GM23338 (cell line): ENCODE data around the gene AHNAK. TPM values are rescaled to one million over a fixed set of nuclear protein-coding genes. Genes with fewer than 3 reads are reported as not detected.
A peak's percentile ranks its signal among the peaks of the same experiment; 100 is the strongest.

ENCODE experiments used
- ATAC-seq: fragments of 200-7000 bp; cut with Tn5 transposase; 3 replicates; pipeline ENCODE4 v1.9.1; 2020
- DNase-seq: peaks from one replicate; pipeline ENCODE4 v3.0.0-alpha.2; 2015; ENCODE audit warnings: low spot score
- H2AFZ ChIP-seq: fragments of 200-600 bp; sonication (generic); 2 replicates; pipeline ENCODE4 v1.8.0; 2016; ENCODE audit warnings: antibody characterized with exemption, mild to moderate bottlenecking, moderate library complexity
- H3F3A ChIP-seq: fragments of 200-600 bp; sonication (generic); replicated peaks from 2 replicates; pipeline ENCODE4 v1.8.0; 2017; ENCODE audit warnings: antibody characterized with exemption, mixed run types, low read depth
- H3K27ac ChIP-seq: fragments of 200-600 bp; sonication (generic); 2 replicates; pipeline ENCODE4 v1.6.1; 2016; ENCODE audit warnings: low read depth
- H3K27me3 ChIP-seq: fragments of 200-600 bp; sonication (generic); 2 replicates; pipeline ENCODE4 v1.8.0; 2016; ENCODE audit warnings: mild to moderate bottlenecking, mixed run types, moderate library complexity; ENCODE audit not compliant: insufficient read depth
- H3K36me3 ChIP-seq: fragments of 200-600 bp; sonication (generic); 2 replicates; pipeline ENCODE4 v1.8.0; 2016; ENCODE audit warnings: mild to moderate bottlenecking; ENCODE audit not compliant: insufficient read depth
- H3K4me1 ChIP-seq: fragments of 200-600 bp; sonication (generic); 2 replicates; pipeline ENCODE4 v1.8.0; 2016; ENCODE audit warnings: mild to moderate bottlenecking, moderate library complexity; ENCODE audit not compliant: insufficient read depth
- H3K4me2 ChIP-seq: fragments of 200-600 bp; sonication (generic); 2 replicates; pipeline ENCODE4 v1.7.1; 2017; ENCODE audit warnings: mixed run types
- H3K4me3 ChIP-seq: fragments of 200-600 bp; sonication (generic); 2 replicates; pipeline ENCODE4 v1.6.1; 2016; ENCODE audit warnings: mixed run types
- H3K79me2 ChIP-seq: fragments of 200-600 bp; sonication (generic); replicated peaks from 2 replicates; pipeline ENCODE4 v1.8.0; 2017; ENCODE audit warnings: mild to moderate bottlenecking; ENCODE audit not compliant: insufficient read depth
- H3K9me2 ChIP-seq: fragments of 200-600 bp; sonication (generic); 2 replicates; pipeline ENCODE4 v1.8.0; 2017; ENCODE audit not compliant: insufficient read depth
- H4K20me1 ChIP-seq: fragments of 200-600 bp; sonication (generic); replicated peaks from 2 replicates; pipeline ENCODE4 v1.8.0; 2017; ENCODE audit warnings: mild to moderate bottlenecking; ENCODE audit not compliant: insufficient read depth
- H3K27ac Mint-ChIP-seq: 2 replicates; pipeline ENCODE4 v1.8.0; 2020; ENCODE audit warnings: inconsistent platforms, mild to moderate bottlenecking, moderate library complexity, mixed read lengths
- H3K27me3 Mint-ChIP-seq: 3 replicates; pipeline ENCODE4 v1.8.0; 2022; ENCODE audit warnings: low read depth, mild to moderate bottlenecking, moderate library complexity, mixed read lengths, inconsistent platforms; ENCODE audit not compliant: insufficient read depth, poor library complexity
- H3K36me3 Mint-ChIP-seq: 3 replicates; pipeline ENCODE4 v1.8.0; 2021; ENCODE audit warnings: low read depth, mild to moderate bottlenecking, inconsistent platforms, moderate library complexity, mixed read lengths
- H3K4me1 Mint-ChIP-seq: 3 replicates; pipeline ENCODE4 v1.8.0; 2020; ENCODE audit warnings: mild to moderate bottlenecking, inconsistent platforms, mixed read lengths
- H3K4me3 Mint-ChIP-seq: 3 replicates; pipeline ENCODE4 v1.8.0; 2021; ENCODE audit warnings: moderate library complexity, mild to moderate bottlenecking, inconsistent platforms, mixed read lengths
- H3K9me3 Mint-ChIP-seq: 3 replicates; pipeline ENCODE4 v1.8.0; 2020; ENCODE audit warnings: moderate library complexity, mild to moderate bottlenecking, inconsistent platforms, mixed read lengths
- CREB1 ChIP-seq: fragments of 250-450 bp; sonication (Bioruptor Pico); IDR thresholded peaks from 2 replicates; pipeline ENCODE4 v1.5.0; 2020; ENCODE audit warnings: low read depth, mild to moderate bottlenecking, moderate library complexity
- EZH2 ChIP-seq: fragments of 200-600 bp; sonication (generic); IDR thresholded peaks from one replicate; pipeline ENCODE4 v1.8.0; 2017; ENCODE audit warnings: antibody characterized with exemption, mild to moderate bottlenecking, low read depth; ENCODE audit not compliant: unreplicated experiment
- JUNB ChIP-seq: IDR thresholded peaks from one replicate; pipeline ENCODE4 v1.6.1; 2016; ENCODE audit warnings: antibody characterized with exemption; ENCODE audit not compliant: unreplicated experiment
- NANOG ChIP-seq: IDR thresholded peaks from 2 replicates; pipeline ENCODE4 v1.6.1; 2016; ENCODE audit warnings: antibody characterized with exemption, borderline replicate concordance
- STAT1 ChIP-seq: IDR thresholded peaks from one replicate; pipeline ENCODE4 v1.6.1; 2016; ENCODE audit warnings: antibody characterized with exemption; ENCODE audit not compliant: unreplicated experiment
- ZNF114 ChIP-seq: fragments of 250-450 bp; sonication (Bioruptor Pico); IDR thresholded peaks from 2 replicates; pipeline ENCODE4 v1.5.0; 2020; ENCODE audit warnings: mild to moderate bottlenecking, moderate library complexity
- ZNF331 ChIP-seq: fragments of 250-450 bp; sonication (Bioruptor Pico); IDR thresholded peaks from 2 replicates; pipeline ENCODE4 v1.5.0; 2020; ENCODE audit warnings: low read depth, mild to moderate bottlenecking, moderate library complexity
- polyA plus RNA-seq: library from polyadenylated mRNA; unstranded; fragments of >200 nt; fragmentation: Nextera tagmentation; extraction: Ambion mirVana; gene quantifications from 2 replicates; pipeline ENCODE4 v1.2.1, GENCODE V29; 2016
- total RNA-seq: library from RNA; depleted of rRNA; stranded (reverse); fragments of >200 nt; shearing (Covaris generic); gene quantifications from 2 replicates; pipeline ENCODE4 v1.2.3, GENCODE V29; 2014
- TF ChIP-seq, protein P1 (sequence below): IDR thresholded peaks from one replicate; pipeline ENCODE4 v1.6.1; 2018; ENCODE audit warnings: antibody characterized with exemption; ENCODE audit not compliant: unreplicated experiment
- TF ChIP-seq, protein P2 (sequence below), 2 experiments: fragments of 200-600 bp in 1 of 2; sonication (generic) in 1 of 2; conservative IDR thresholded peaks; 2 replicates each; pipeline versions ENCODE4 v1.5.1 to v1.6.1; 2016 to 2017; ENCODE audit warnings: antibody characterized with exemption in 2 of 2, low read depth in 2 of 2, mild to moderate bottlenecking in 2 of 2, moderate library complexity in 1 of 2
- TF ChIP-seq, protein P3 (sequence below): fragments of 250-450 bp; sonication (Bioruptor Pico); IDR thresholded peaks from 2 replicates; pipeline ENCODE4 v1.5.0; 2020; ENCODE audit warnings: mild to moderate bottlenecking, moderate library complexity

AHNAK gene
- total and polyA plus RNA-seq, 2 experiments from 2014 or later, result 0.91 to 2.1 TPM

GRCh38 chr11:62573006-62573591, 26.5 kb upstream of the AHNAK start:
- ATAC-seq (peak; percentile 2; the same call in 2 of the 3 replicates), DNase-seq (peak; percentile 26)
- Mint-ChIP-seq H3K9me3 (no peaks in the 10 kb centered on the region; the same call in 2 of the 3 replicates), H3K27me3 (peaks cover 18% of the 10 kb centered on the region), H3K4me1 (peaks cover 33% of the 10 kb centered on the region), H3K4me3 (peak overlapping the region; percentile 99), H3K36me3 (peaks cover 75% of the 10 kb centered on the region), H3K27ac (peak overlapping the region; percentile 99)
- Histone ChIP-seq H3K4me1 (peaks cover 24% of the 10 kb centered on the region), H3K79me2 (peaks cover 55% of the 10 kb centered on the region), H3K4me2 (peak overlapping the region; percentile 99), H3K36me3 (peaks cover 46% of the 10 kb centered on the region), H3K4me3 (peak overlapping the region; percentile 79), H3K27me3 (no peaks in the 10 kb centered on the region), H3F3A (peaks cover 57% of the 10 kb centered on the region), H4K20me1 (peaks cover 48% of the 10 kb centered on the region), H3K9me2 (no peaks in the 10 kb centered on the region), H2AFZ (no peak overlapping the region), H3K27ac (peak overlapping the region; percentile 7)
- no peak for TF ChIP-seq JUNB
- TF ChIP-seq STAT1, result no peak
- TF ChIP-seq, protein P1, sequence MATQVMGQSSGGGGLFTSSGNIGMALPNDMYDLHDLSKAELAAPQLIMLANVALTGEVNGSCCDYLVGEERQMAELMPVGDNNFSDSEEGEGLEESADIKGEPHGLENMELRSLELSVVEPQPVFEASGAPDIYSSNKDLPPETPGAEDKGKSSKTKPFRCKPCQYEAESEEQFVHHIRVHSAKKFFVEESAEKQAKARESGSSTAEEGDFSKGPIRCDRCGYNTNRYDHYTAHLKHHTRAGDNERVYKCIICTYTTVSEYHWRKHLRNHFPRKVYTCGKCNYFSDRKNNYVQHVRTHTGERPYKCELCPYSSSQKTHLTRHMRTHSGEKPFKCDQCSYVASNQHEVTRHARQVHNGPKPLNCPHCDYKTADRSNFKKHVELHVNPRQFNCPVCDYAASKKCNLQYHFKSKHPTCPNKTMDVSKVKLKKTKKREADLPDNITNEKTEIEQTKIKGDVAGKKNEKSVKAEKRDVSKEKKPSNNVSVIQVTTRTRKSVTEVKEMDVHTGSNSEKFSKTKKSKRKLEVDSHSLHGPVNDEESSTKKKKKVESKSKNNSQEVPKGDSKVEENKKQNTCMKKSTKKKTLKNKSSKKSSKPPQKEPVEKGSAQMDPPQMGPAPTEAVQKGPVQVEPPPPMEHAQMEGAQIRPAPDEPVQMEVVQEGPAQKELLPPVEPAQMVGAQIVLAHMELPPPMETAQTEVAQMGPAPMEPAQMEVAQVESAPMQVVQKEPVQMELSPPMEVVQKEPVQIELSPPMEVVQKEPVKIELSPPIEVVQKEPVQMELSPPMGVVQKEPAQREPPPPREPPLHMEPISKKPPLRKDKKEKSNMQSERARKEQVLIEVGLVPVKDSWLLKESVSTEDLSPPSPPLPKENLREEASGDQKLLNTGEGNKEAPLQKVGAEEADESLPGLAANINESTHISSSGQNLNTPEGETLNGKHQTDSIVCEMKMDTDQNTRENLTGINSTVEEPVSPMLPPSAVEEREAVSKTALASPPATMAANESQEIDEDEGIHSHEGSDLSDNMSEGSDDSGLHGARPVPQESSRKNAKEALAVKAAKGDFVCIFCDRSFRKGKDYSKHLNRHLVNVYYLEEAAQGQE, result no peak
- TF ChIP-seq ZNF114 (CRISPR knock-in tag), result no peak
- no peak for TF ChIP-seq EZH2
- TF ChIP-seq NANOG, result no peak
- TF ChIP-seq, protein P2, sequence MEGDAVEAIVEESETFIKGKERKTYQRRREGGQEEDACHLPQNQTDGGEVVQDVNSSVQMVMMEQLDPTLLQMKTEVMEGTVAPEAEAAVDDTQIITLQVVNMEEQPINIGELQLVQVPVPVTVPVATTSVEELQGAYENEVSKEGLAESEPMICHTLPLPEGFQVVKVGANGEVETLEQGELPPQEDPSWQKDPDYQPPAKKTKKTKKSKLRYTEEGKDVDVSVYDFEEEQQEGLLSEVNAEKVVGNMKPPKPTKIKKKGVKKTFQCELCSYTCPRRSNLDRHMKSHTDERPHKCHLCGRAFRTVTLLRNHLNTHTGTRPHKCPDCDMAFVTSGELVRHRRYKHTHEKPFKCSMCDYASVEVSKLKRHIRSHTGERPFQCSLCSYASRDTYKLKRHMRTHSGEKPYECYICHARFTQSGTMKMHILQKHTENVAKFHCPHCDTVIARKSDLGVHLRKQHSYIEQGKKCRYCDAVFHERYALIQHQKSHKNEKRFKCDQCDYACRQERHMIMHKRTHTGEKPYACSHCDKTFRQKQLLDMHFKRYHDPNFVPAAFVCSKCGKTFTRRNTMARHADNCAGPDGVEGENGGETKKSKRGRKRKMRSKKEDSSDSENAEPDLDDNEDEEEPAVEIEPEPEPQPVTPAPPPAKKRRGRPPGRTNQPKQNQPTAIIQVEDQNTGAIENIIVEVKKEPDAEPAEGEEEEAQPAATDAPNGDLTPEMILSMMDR (conservative IDR thresholded peaks at IDR 0.05; ENCODE audit: low read depth in 2 of 2), result no peak
- TF ChIP-seq CREB1, result no peak
- TF ChIP-seq, protein P3, sequence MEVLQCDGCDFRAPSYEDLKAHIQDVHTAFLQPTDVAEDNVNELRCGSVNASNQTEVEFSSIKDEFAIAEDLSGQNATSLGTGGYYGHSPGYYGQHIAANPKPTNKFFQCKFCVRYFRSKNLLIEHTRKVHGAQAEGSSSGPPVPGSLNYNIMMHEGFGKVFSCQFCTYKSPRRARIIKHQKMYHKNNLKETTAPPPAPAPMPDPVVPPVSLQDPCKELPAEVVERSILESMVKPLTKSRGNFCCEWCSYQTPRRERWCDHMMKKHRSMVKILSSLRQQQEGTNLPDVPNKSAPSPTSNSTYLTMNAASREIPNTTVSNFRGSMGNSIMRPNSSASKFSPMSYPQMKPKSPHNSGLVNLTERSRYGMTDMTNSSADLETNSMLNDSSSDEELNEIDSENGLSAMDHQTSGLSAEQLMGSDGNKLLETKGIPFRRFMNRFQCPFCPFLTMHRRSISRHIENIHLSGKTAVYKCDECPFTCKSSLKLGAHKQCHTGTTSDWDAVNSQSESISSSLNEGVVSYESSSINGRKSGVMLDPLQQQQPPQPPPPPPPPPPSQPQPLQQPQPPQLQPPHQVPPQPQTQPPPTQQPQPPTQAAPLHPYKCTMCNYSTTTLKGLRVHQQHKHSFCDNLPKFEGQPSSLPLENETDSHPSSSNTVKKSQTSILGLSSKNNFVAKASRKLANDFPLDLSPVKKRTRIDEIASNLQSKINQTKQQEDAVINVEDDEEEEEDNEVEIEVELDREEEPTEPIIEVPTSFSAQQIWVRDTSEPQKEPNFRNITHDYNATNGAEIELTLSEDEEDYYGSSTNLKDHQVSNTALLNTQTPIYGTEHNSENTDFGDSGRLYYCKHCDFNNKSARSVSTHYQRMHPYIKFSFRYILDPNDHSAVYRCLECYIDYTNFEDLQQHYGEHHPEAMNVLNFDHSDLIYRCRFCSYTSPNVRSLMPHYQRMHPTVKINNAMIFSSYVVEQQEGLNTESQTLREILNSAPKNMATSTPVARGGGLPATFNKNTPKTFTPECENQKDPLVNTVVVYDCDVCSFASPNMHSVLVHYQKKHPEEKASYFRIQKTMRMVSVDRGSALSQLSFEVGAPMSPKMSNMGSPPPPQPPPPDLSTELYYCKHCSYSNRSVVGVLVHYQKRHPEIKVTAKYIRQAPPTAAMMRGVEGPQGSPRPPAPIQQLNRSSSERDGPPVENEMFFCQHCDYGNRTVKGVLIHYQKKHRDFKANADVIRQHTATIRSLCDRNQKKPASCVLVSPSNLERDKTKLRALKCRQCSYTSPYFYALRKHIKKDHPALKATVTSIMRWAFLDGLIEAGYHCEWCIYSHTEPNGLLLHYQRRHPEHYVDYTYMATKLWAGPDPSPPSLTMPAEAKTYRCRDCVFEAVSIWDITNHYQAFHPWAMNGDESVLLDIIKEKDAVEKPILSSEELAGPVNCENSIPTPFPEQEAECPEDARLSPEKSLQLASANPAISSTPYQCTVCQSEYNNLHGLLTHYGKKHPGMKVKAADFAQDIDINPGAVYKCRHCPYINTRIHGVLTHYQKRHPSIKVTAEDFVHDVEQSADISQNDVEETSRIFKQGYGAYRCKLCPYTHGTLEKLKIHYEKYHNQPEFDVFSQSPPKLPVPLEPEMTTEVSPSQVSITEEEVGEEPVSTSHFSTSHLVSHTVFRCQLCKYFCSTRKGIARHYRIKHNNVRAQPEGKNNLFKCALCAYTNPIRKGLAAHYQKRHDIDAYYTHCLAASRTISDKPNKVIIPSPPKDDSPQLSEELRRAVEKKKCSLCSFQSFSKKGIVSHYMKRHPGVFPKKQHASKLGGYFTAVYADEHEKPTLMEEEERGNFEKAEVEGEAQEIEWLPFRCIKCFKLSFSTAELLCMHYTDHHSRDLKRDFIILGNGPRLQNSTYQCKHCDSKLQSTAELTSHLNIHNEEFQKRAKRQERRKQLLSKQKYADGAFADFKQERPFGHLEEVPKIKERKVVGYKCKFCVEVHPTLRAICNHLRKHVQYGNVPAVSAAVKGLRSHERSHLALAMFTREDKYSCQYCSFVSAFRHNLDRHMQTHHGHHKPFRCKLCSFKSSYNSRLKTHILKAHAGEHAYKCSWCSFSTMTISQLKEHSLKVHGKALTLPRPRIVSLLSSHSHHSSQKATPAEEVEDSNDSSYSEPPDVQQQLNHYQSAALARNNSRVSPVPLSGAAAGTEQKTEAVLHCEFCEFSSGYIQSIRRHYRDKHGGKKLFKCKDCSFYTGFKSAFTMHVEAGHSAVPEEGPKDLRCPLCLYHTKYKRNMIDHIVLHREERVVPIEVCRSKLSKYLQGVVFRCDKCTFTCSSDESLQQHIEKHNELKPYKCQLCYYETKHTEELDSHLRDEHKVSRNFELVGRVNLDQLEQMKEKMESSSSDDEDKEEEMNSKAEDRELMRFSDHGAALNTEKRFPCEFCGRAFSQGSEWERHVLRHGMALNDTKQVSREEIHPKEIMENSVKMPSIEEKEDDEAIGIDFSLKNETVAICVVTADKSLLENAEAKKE (CRISPR knock-in tag), result no peak
- no peak for TF ChIP-seq ZNF331 (CRISPR knock-in tag)
